GM19035 (cell line): ENCODE measurements around the gene ISOC1.

Experiments used
- ATAC-seq: cut with Tn5 transposase; IDR thresholded peaks from one replicate; pipeline ENCODE4 v1.9.1; 2021; ENCODE audit not compliant: unreplicated experiment

Gene ISOC1

GRCh38 chr5:129094924-129095899, 663 bp downstream of the ISOC1 start:
- ATAC-seq: peak; percentile 57

GRCh38 chr5:129096382-129096991, 1.9 kb downstream of the ISOC1 start:
- no peak for ATAC-seq

- ATAC-seq: no peak
Measured at GRCh38 chr5:129097498-129098296, 3.1 kb downstream of the ISOC1 start.

GRCh38 chr5:129098488-129099183, 4.1 kb downstream of the ISOC1 start:
- no peak for ATAC-seq

- ATAC-seq: no peak
Measured at GRCh38 chr5:129099184-129099569, 4.6 kb downstream of the ISOC1 start.

- ATAC-seq: no peak
Measured at GRCh38 chr5:129101794-129102193, 7.2 kb downstream of the ISOC1 start.

- ATAC-seq: no peak
Measured at GRCh38 chr5:129103397-129103796, 8.8 kb downstream of the ISOC1 start.

GRCh38 chr5:129104915-129105455, 10.4 kb downstream of the ISOC1 start:
- ATAC-seq: no peak

GRCh38 chr5:129107637-129108036, 13.1 kb downstream of the ISOC1 start:
- no peak for ATAC-seq

- no peak for ATAC-seq
Measured at GRCh38 chr5:129110742-129111141, 16.2 kb downstream of the ISOC1 start.

GRCh38 chr5:129111351-129111750, 16.8 kb downstream of the ISOC1 start:
- ATAC-seq: no peak

GRCh38 chr5:129112295-129112694, 17.7 kb downstream of the ISOC1 start:
- ATAC-seq: no peak

GRCh38 chr5:129113867-129114266, 19.3 kb downstream of the ISOC1 start:
- ATAC-seq: no peak

- ATAC-seq: no peak
Measured at GRCh38 chr5:129114539-129115193, 20.1 kb downstream of the ISOC1 start.

GRCh38 chr5:129115680-129116079, 21.1 kb downstream of the ISOC1 start:
- ATAC-seq: no peak

GRCh38 chr5:129116797-129117196, 22.2 kb downstream of the ISOC1 start:
- no peak for ATAC-seq

GRCh38 chr5:129118405-129118804, 23.9 kb downstream of the ISOC1 start:
- ATAC-seq: no peak

- ATAC-seq: no peak
Measured at GRCh38 chr5:129118826-129119225, 24.3 kb downstream of the ISOC1 start.

GRCh38 chr5:129120158-129120581, 25.6 kb downstream of the ISOC1 start:
- peak; percentile 70 for ATAC-seq

- no peak for ATAC-seq
Measured at GRCh38 chr5:129122560-129122959, 28.0 kb downstream of the ISOC1 start.
